ENCODE results near the gene SHFL.

Gene SHFL

DNA sequence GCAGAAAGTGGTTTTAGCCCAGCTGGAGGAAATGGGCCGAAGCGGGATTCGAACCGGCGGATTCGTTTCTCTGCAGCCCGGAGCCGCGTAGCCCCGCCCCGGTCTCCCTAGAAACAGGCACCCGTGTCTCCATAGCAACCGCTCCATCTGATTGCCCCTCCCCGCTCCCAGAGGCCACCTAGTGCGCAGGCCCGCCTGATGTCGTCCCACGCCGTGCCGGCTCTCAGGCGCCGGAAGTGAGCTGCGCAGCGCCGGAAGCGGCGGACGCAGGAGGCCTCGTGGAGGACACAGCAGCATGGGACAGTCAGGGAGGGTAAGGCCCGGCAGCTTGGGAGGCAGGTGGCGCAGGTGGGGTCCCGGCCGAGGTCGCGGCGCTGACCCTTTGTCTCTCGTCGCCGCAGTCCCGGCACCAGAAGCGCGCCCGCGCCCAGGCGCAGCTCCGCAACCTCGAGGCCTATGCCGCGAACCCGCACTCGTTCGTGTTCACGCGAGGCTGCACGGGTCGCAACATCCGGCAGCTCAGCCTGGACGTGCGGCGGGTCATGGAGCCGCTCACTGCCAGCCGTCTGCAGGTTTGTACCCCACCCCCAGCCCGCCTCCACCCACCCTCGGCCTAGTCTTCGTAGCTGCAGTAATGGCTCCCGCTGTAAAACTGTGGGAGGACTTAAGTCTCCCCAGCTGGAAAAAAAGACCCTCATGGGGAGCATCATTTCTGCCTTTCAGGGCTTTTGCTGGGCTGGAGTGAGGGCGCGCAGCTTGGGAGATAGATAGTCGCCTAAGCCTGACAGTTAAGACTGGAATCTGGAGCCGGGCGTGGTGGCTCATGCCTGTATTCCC is 20.2 kb downstream of the SHFL start, which contains the start of gene PPAN:
Gene PPAN, plus strand, starts transcription at position 263 of the 837 bp plus-strand sequence. Its CDS starts 33 bp downstream, at position 296.
- Histone ChIP-seq H2AFZ (ENCODE audit: low read depth, low read length) (no peak within 1 kb of the TSS), H3K14ac (ENCODE audit: low read length in 2 of 2) (peak within 1 kb of the TSS in 1 of 2 experiments; percentile 91), H3K36me3 (ENCODE audit: control insufficient read depth in 1 of 2, insufficient read depth in 2 of 2, low read depth in 1 of 2, low read length in 2 of 2) (peaks cover 39 to 42% of the 10 kb centered on the region in 2 experiments), H3K4me1 (ENCODE audit: control insufficient read depth, insufficient read depth, low read depth, low read length) (peaks cover 15% of the 10 kb centered on the region), H3K23ac (ENCODE audit: low read length in 2 of 2) (peak within 1 kb of the TSS in 1 of 2 experiments; percentile 54), H3K18ac (ENCODE audit: low read depth in 1 of 2, low read length in 2 of 2) (peak within 1 kb of the TSS; percentile 80 to 90), H3K9ac (ENCODE audit: low read length) (peak within 1 kb of the TSS; percentile 92), H3K79me1 (replicated peaks; ENCODE audit: low read length, poor library complexity, severe bottlenecking) (peaks cover 32% of the 10 kb centered on the region), H3K4me2 (ENCODE audit: low read length, poor library complexity, severe bottlenecking) (peak within 1 kb of the TSS; percentile 75), H2BK5ac (ENCODE audit: low read depth, low read length, poor library complexity, severe bottlenecking) (no peak within 1 kb of the TSS), H4K8ac (ENCODE audit: low read length) (peak within 1 kb of the TSS; percentile 87), H3K27me3 (ENCODE audit: control insufficient read depth in 1 of 2, insufficient read depth in 1 of 2, low read length in 2 of 2) (peaks cover 0 to 4% of the 10 kb centered on the region in 2 experiments), H2BK12ac (ENCODE audit: low read length in 2 of 2) (peak within 1 kb of the TSS in 1 of 2 experiments; percentile 49), H2BK120ac (ENCODE audit: low read depth, low read length) (no peak within 1 kb of the TSS), H3K9me3 (ENCODE audit: control insufficient read depth, low read length) (no peaks in the 10 kb centered on the region), H3K4ac (ENCODE audit: low read depth in 1 of 2, low read length in 2 of 2) (peak within 1 kb of the TSS; percentile 62 to 91), H4K91ac (ENCODE audit: low read length) (peak within 1 kb of the TSS; percentile 2), H2AK5ac (ENCODE audit: low read length, severe bottlenecking) (peak within 1 kb of the TSS; percentile 2), H2BK15ac (ENCODE audit: low read depth, poor library complexity, severe bottlenecking) (no peak within 1 kb of the TSS), H3K4me3 (ENCODE audit: insufficient read depth in 1 of 2, low read depth in 1 of 2, low read length in 2 of 2) (peak within 1 kb of the TSS; percentile 78 to 94), H3K27ac (ENCODE audit: low read length, poor library complexity, severe bottlenecking) (no peak within 1 kb of the TSS)
- DNase-seq, result peak; percentile 98
- WGBS, result under 1% methylated on average over 68 of the region's 71 CpGs

DNA sequence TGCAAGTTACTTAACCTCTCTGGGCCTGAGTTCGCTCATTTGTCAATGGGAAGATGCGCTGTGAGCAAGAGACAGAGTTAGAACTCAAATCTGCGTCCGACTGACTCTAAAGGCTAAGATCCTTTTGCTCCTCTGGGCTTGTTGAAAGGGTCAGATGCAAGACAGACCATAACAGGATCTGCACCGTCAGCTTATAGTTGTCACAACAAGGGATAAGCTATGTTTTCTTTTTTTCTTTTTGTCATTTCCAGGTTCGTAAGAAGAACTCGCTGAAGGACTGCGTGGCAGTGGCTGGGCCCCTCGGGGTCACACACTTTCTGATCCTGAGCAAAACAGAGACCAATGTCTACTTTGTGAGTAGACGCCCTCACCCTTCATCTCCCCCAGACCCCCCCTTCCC is 21.1 kb downstream of the SHFL start:
- H3K27me3 ChIP-seq (ENCODE audit: control insufficient read depth in 1 of 2, insufficient read depth in 1 of 2, low read length in 2 of 2), result peaks cover 0 to 4% of the 10 kb centered on the region in 2 experiments
- H2AFZ ChIP-seq (ENCODE audit: low read depth, low read length), result no peak overlapping the region
- no peak overlapping the region for H4K91ac ChIP-seq (ENCODE audit: low read length)
- peaks cover 16% of the 10 kb centered on the region for H3K4me1 ChIP-seq (ENCODE audit: control insufficient read depth, insufficient read depth, low read depth, low read length)
- peak overlapping the region; percentile 75 for H3K4me2 ChIP-seq (ENCODE audit: low read length, poor library complexity, severe bottlenecking)
- peaks cover 34% of the 10 kb centered on the region for H3K79me1 ChIP-seq (replicated peaks; ENCODE audit: low read length, poor library complexity, severe bottlenecking)
- no peak overlapping the region for H3K18ac ChIP-seq (ENCODE audit: low read depth in 1 of 2, low read length in 2 of 2)
- no peak overlapping the region for H2BK120ac ChIP-seq (ENCODE audit: low read depth, low read length)
- H3K14ac ChIP-seq (ENCODE audit: low read length in 2 of 2), result no peak overlapping the region
- no peak overlapping the region for H4K8ac ChIP-seq (ENCODE audit: low read length)
- H3K36me3 ChIP-seq (ENCODE audit: control insufficient read depth in 1 of 2, insufficient read depth in 2 of 2, low read depth in 1 of 2, low read length in 2 of 2), result peaks cover 46 to 48% of the 10 kb centered on the region in 2 experiments
- no peak for DNase-seq
- 86% methylated on average over 10 of the region's 10 CpGs for WGBS
- H3K4ac ChIP-seq (ENCODE audit: low read depth in 1 of 2, low read length in 2 of 2), result no peak overlapping the region
- no peaks in the 10 kb centered on the region for H3K9me3 ChIP-seq (ENCODE audit: control insufficient read depth, low read length)
- no peak overlapping the region for H2BK15ac ChIP-seq (ENCODE audit: low read depth, poor library complexity, severe bottlenecking)
- no peak overlapping the region for H3K27ac ChIP-seq (ENCODE audit: low read length, poor library complexity, severe bottlenecking)
- H2BK5ac ChIP-seq (ENCODE audit: low read depth, low read length, poor library complexity, severe bottlenecking), result no peak overlapping the region
- H3K4me3 ChIP-seq (ENCODE audit: insufficient read depth in 1 of 2, low read depth in 1 of 2, low read length in 2 of 2), result peak overlapping the region in 1 of 2 experiments; percentile 94
- no peak overlapping the region for H3K23ac ChIP-seq (ENCODE audit: low read length in 2 of 2)
- peak overlapping the region; percentile 92 for H3K9ac ChIP-seq (ENCODE audit: low read length)
- H2AK5ac ChIP-seq (ENCODE audit: low read length, severe bottlenecking), result peak overlapping the region; percentile 2
- no peak overlapping the region for H2BK12ac ChIP-seq (ENCODE audit: low read length in 2 of 2)

DNA sequence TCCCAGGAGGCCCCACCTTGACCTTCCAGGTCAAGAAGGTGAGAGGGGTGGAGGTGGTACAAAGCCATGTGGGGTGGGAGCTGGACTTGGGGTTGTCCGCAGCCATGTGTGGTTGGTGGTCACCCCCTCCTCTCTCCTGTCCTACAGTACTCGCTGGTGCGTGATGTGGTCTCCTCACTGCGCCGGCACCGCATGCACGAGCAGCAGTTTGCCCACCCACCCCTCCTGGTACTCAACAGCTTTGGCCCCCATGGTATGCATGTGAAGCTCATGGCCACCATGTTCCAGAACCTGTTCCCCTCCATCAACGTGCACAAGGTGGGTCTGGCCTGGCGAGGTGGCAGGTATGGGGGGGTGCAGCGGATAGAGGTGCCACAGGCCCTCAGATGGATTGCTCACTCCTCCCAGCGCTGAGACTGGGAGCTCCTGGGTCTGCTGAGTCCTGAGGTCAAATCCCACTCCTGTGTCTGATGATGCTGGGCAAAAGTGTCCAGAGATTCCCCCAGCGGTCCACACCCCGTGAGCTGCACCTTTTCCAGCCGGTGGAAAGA is 21.8 kb downstream of the SHFL start:
- Histone ChIP-seq H2BK5ac (ENCODE audit: low read depth, low read length, poor library complexity, severe bottlenecking) (no peak overlapping the region), H3K23ac (ENCODE audit: low read length in 2 of 2) (no peak overlapping the region), H4K8ac (ENCODE audit: low read length) (peak overlapping the region; percentile 73), H3K9ac (ENCODE audit: low read length) (peak overlapping the region; percentile 92), H3K36me3 (ENCODE audit: control insufficient read depth in 1 of 2, insufficient read depth in 2 of 2, low read depth in 1 of 2, low read length in 2 of 2) (peaks cover 46 to 54% of the 10 kb centered on the region in 2 experiments), H3K9me3 (ENCODE audit: control insufficient read depth, low read length) (no peaks in the 10 kb centered on the region), H3K79me1 (replicated peaks; ENCODE audit: low read length, poor library complexity, severe bottlenecking) (peaks cover 34% of the 10 kb centered on the region), H3K27me3 (ENCODE audit: control insufficient read depth in 1 of 2, insufficient read depth in 1 of 2, low read length in 2 of 2) (no peaks in the 10 kb centered on the region), H3K18ac (ENCODE audit: low read depth in 1 of 2, low read length in 2 of 2) (no peak overlapping the region), H4K91ac (ENCODE audit: low read length) (peak overlapping the region; percentile 67), H2BK120ac (ENCODE audit: low read depth, low read length) (no peak overlapping the region), H3K4me3 (ENCODE audit: insufficient read depth in 1 of 2, low read depth in 1 of 2, low read length in 2 of 2) (peak overlapping the region in 1 of 2 experiments; percentile 12), H3K4me1 (ENCODE audit: control insufficient read depth, insufficient read depth, low read depth, low read length) (peaks cover 19% of the 10 kb centered on the region), H3K4ac (ENCODE audit: low read depth in 1 of 2, low read length in 2 of 2) (no peak overlapping the region), H2AK5ac (ENCODE audit: low read length, severe bottlenecking) (no peak overlapping the region), H3K4me2 (ENCODE audit: low read length, poor library complexity, severe bottlenecking) (no peak overlapping the region), H2AFZ (ENCODE audit: low read depth, low read length) (no peak overlapping the region), H3K14ac (ENCODE audit: low read length in 2 of 2) (no peak overlapping the region), H2BK12ac (ENCODE audit: low read length in 2 of 2) (no peak overlapping the region), H3K27ac (ENCODE audit: low read length, poor library complexity, severe bottlenecking) (no peak overlapping the region), H2BK15ac (ENCODE audit: low read depth, poor library complexity, severe bottlenecking) (no peak overlapping the region)
- no peak for DNase-seq
- WGBS, result 96% methylated on average over 8 of the region's 14 CpGs

- H3K4me2 ChIP-seq (ENCODE audit: low read length, poor library complexity, severe bottlenecking), result no peak overlapping the region
- peak overlapping the region; percentile 2 for H4K91ac ChIP-seq (ENCODE audit: low read length)
- peaks cover 24% of the 10 kb centered on the region for H3K4me1 ChIP-seq (ENCODE audit: control insufficient read depth, insufficient read depth, low read depth, low read length)
- DNase-seq, result no peak
- H2BK120ac ChIP-seq (ENCODE audit: low read depth, low read length), result no peak overlapping the region
- H3K9ac ChIP-seq (ENCODE audit: low read length), result no peak overlapping the region
- no peak overlapping the region for H3K23ac ChIP-seq (ENCODE audit: low read length in 2 of 2)
- no peak overlapping the region for H2BK5ac ChIP-seq (ENCODE audit: low read depth, low read length, poor library complexity, severe bottlenecking)
- WGBS, result 98% methylated on average over 14 of the region's 14 CpGs
- H2AK5ac ChIP-seq (ENCODE audit: low read length, severe bottlenecking), result no peak overlapping the region
- peaks cover 51 to 67% of the 10 kb centered on the region in 2 experiments for H3K36me3 ChIP-seq (ENCODE audit: control insufficient read depth in 1 of 2, insufficient read depth in 2 of 2, low read depth in 1 of 2, low read length in 2 of 2)
- peaks cover 37% of the 10 kb centered on the region for H3K79me1 ChIP-seq (replicated peaks; ENCODE audit: low read length, poor library complexity, severe bottlenecking)
- H2AFZ ChIP-seq (ENCODE audit: low read depth, low read length), result no peak overlapping the region
- H3K14ac ChIP-seq (ENCODE audit: low read length in 2 of 2), result no peak overlapping the region
- no peak overlapping the region for H3K4ac ChIP-seq (ENCODE audit: low read depth in 1 of 2, low read length in 2 of 2)
- no peak overlapping the region for H3K4me3 ChIP-seq (ENCODE audit: insufficient read depth in 1 of 2, low read depth in 1 of 2, low read length in 2 of 2)
- no peak overlapping the region for H4K8ac ChIP-seq (ENCODE audit: low read length)
- no peaks in the 10 kb centered on the region for H3K9me3 ChIP-seq (ENCODE audit: control insufficient read depth, low read length)
- H2BK12ac ChIP-seq (ENCODE audit: low read length in 2 of 2), result no peak overlapping the region
- no peak overlapping the region for H3K18ac ChIP-seq (ENCODE audit: low read depth in 1 of 2, low read length in 2 of 2)
- H3K27me3 ChIP-seq (ENCODE audit: control insufficient read depth in 1 of 2, insufficient read depth in 1 of 2, low read length in 2 of 2), result no peaks in the 10 kb centered on the region
- no peak overlapping the region for H3K27ac ChIP-seq (ENCODE audit: low read length, poor library complexity, severe bottlenecking)
- H2BK15ac ChIP-seq (ENCODE audit: low read depth, poor library complexity, severe bottlenecking), result no peak overlapping the region
These were observed 23.4 kb downstream of the SHFL start for GRCh38 chr19:10109528-10109927.
